Measurements from ENCODE around the gene PTPRN. TPM values are rescaled to one million over a fixed set of nuclear protein-coding genes. Genes with fewer than 3 reads are reported as not detected.
"Not testable (repeated sequence)": the region's sequence is repeated elsewhere in the genome, so short reads cannot be mapped to it uniquely, and the experiment has no call there.

The PTPRN gene
- total and polyA plus RNA-seq, 2 donors: 0.14 to 0.41 TPM

GRCh38 chr2:219291394-219291793 is 17.8 kb downstream of the PTPRN start:
- H3K27ac ChIP-seq (ENCODE audit: low read depth in 1 of 2, low read length in 1 of 2): no peak overlapping the region
- H3K27me3 ChIP-seq (ENCODE audit: control insufficient read depth in 2 of 2, insufficient read depth in 1 of 2, low read length in 1 of 2): peaks cover 4 to 54% of the 10 kb centered on the region in 2 donors
- WGBS: 81% methylated on average over 7 of the region's 7 CpGs
- DNase-seq (ENCODE audit: low read depth in 6 of 9, low spot score in 9 of 9): no peak
- peaks cover 0 to 2% of the 10 kb centered on the region in 2 donors for H3K36me3 ChIP-seq (ENCODE audit: control insufficient read depth in 2 of 2, insufficient read depth in 2 of 2, low read length in 1 of 2)
- peaks cover 9 to 10% of the 10 kb centered on the region in 2 donors for H3K4me1 ChIP-seq (ENCODE audit: control insufficient read depth in 2 of 2, insufficient read depth in 2 of 2, low read length in 2 of 2)
- H3K9me3 ChIP-seq (ENCODE audit: control insufficient read depth in 2 of 2, insufficient read depth in 1 of 2, low read length in 1 of 2): no peaks in the 10 kb centered on the region
- no peak overlapping the region for H3K4me3 ChIP-seq (ENCODE audit: low read length in 2 of 2)

GRCh38 chr2:219290381-219291171 is 18.6 kb downstream of the PTPRN start:
- Histone ChIP-seq H3K27ac (ENCODE audit: low read depth in 1 of 2, low read length in 1 of 2) (no peak overlapping the region), H3K4me1 (ENCODE audit: control insufficient read depth in 2 of 2, insufficient read depth in 2 of 2, low read length in 2 of 2) (peaks cover 9 to 11% of the 10 kb centered on the region in 2 donors)

GRCh38 chr2:219289537-219290361 is 19.5 kb downstream of the PTPRN start:
- H3K27me3 ChIP-seq (ENCODE audit: control insufficient read depth in 2 of 2, insufficient read depth in 1 of 2, low read length in 1 of 2): peaks cover 4 to 43% of the 10 kb centered on the region in 2 donors
- H3K4me1 ChIP-seq (ENCODE audit: control insufficient read depth in 2 of 2, insufficient read depth in 2 of 2, low read length in 2 of 2): peaks cover 4 to 8% of the 10 kb centered on the region in 2 donors
- 86% methylated on average over 16 of the region's 16 CpGs for WGBS
- peaks cover 6 to 18% of the 10 kb centered on the region in 2 donors for H3K36me3 ChIP-seq (ENCODE audit: control insufficient read depth in 2 of 2, insufficient read depth in 2 of 2, low read length in 1 of 2)
- H3K4me3 ChIP-seq (ENCODE audit: low read length in 2 of 2): no peak overlapping the region
- H3K9me3 ChIP-seq (ENCODE audit: control insufficient read depth in 2 of 2, insufficient read depth in 1 of 2, low read length in 1 of 2): no peaks in the 10 kb centered on the region
- no peak for DNase-seq (ENCODE audit: low read depth in 6 of 9, low spot score in 9 of 9)
- no peak overlapping the region for H3K27ac ChIP-seq (ENCODE audit: low read depth in 1 of 2, low read length in 1 of 2)

More at GRCh38 chr2:219290381-219291171, 18.6 kb downstream of the PTPRN start:
- no peak for DNase-seq (ENCODE audit: low read depth in 6 of 9, low spot score in 9 of 9)
- no peaks in the 10 kb centered on the region for H3K9me3 ChIP-seq (ENCODE audit: control insufficient read depth in 2 of 2, insufficient read depth in 1 of 2, low read length in 1 of 2)
- peaks cover 3 to 10% of the 10 kb centered on the region in 2 donors for H3K36me3 ChIP-seq (ENCODE audit: control insufficient read depth in 2 of 2, insufficient read depth in 2 of 2, low read length in 1 of 2)
- peaks cover 4 to 49% of the 10 kb centered on the region in 2 donors for H3K27me3 ChIP-seq (ENCODE audit: control insufficient read depth in 2 of 2, insufficient read depth in 1 of 2, low read length in 1 of 2)
- H3K4me3 ChIP-seq (ENCODE audit: low read length in 2 of 2): no peak overlapping the region
- 96% methylated on average over 16 of the region's 16 CpGs for WGBS

GRCh38 chr2:219289195-219289536 is 20.0 kb downstream of the PTPRN start:
- peaks cover 4 to 38% of the 10 kb centered on the region in 2 donors for H3K27me3 ChIP-seq (ENCODE audit: control insufficient read depth in 2 of 2, insufficient read depth in 1 of 2, low read length in 1 of 2)
- WGBS: 95% methylated on average over 6 of the region's 6 CpGs
- no peak overlapping the region for H3K27ac ChIP-seq (ENCODE audit: low read depth in 1 of 2, low read length in 1 of 2)
- H3K4me3 ChIP-seq (ENCODE audit: low read length in 2 of 2): no peak overlapping the region
- no peaks in the 10 kb centered on the region for H3K9me3 ChIP-seq (ENCODE audit: control insufficient read depth in 2 of 2, insufficient read depth in 1 of 2, low read length in 1 of 2)
- H3K36me3 ChIP-seq (ENCODE audit: control insufficient read depth in 2 of 2, insufficient read depth in 2 of 2, low read length in 1 of 2): peaks cover 11 to 24% of the 10 kb centered on the region in 2 donors
- no peak for DNase-seq (ENCODE audit: low read depth in 6 of 9, low spot score in 9 of 9)
- H3K4me1 ChIP-seq (ENCODE audit: control insufficient read depth in 2 of 2, insufficient read depth in 2 of 2, low read length in 2 of 2): peaks cover 2 to 3% of the 10 kb centered on the region in 2 donors

GRCh38 chr2:219287580-219288265 is 21.5 kb downstream of the PTPRN start:
- Histone ChIP-seq H3K4me1 (ENCODE audit: control insufficient read depth in 2 of 2, insufficient read depth in 2 of 2, low read length in 2 of 2) (peaks cover 0 to 3% of the 10 kb centered on the region in 2 donors), H3K27ac (ENCODE audit: low read depth in 1 of 2, low read length in 1 of 2) (no peak overlapping the region), H3K9me3 (ENCODE audit: control insufficient read depth in 2 of 2, insufficient read depth in 1 of 2, low read length in 1 of 2) (no peaks in the 10 kb centered on the region), H3K36me3 (ENCODE audit: control insufficient read depth in 2 of 2, insufficient read depth in 2 of 2, low read length in 1 of 2) (peaks cover 22 to 38% of the 10 kb centered on the region in 2 donors), H3K4me3 (ENCODE audit: low read length in 2 of 2) (no peak overlapping the region), H3K27me3 (ENCODE audit: control insufficient read depth in 2 of 2, insufficient read depth in 1 of 2, low read length in 1 of 2) (peaks cover 0 to 23% of the 10 kb centered on the region in 2 donors)
- no peak for DNase-seq (ENCODE audit: low read depth in 6 of 9, low spot score in 9 of 9)
- WGBS: 89% methylated on average over 10 of the region's 10 CpGs

GRCh38 chr2:219287116-219287440 is 22.1 kb downstream of the PTPRN start:
- H3K27ac ChIP-seq (ENCODE audit: low read depth in 1 of 2, low read length in 1 of 2): not testable (repeated sequence)

GRCh38 chr2:219286436-219287115 is 22.6 kb downstream of the PTPRN start:
- Histone ChIP-seq H3K4me1 (ENCODE audit: control insufficient read depth in 2 of 2, insufficient read depth in 2 of 2, low read length in 2 of 2) (peaks cover 0 to 3% of the 10 kb centered on the region in 2 donors), H3K4me3 (ENCODE audit: low read length in 2 of 2) (no peak overlapping the region), H3K27ac (ENCODE audit: low read depth in 1 of 2, low read length in 1 of 2) (no peak overlapping the region), H3K27me3 (ENCODE audit: control insufficient read depth in 2 of 2, insufficient read depth in 1 of 2, low read length in 1 of 2) (peaks cover 0 to 13% of the 10 kb centered on the region in 2 donors), H3K9me3 (ENCODE audit: control insufficient read depth in 2 of 2, insufficient read depth in 1 of 2, low read length in 1 of 2) (no peaks in the 10 kb centered on the region), H3K36me3 (ENCODE audit: control insufficient read depth in 2 of 2, insufficient read depth in 2 of 2, low read length in 1 of 2) (peaks cover 29 to 49% of the 10 kb centered on the region in 2 donors)
- no peak for DNase-seq (ENCODE audit: low read depth in 6 of 9, low spot score in 9 of 9)
- WGBS: 94% methylated on average over 12 of the region's 12 CpGs

More at GRCh38 chr2:219287116-219287440, 22.1 kb downstream of the PTPRN start:
- Histone ChIP-seq H3K27me3 (ENCODE audit: control insufficient read depth in 2 of 2, insufficient read depth in 1 of 2, low read length in 1 of 2) (peaks cover 0 to 17% of the 10 kb centered on the region in 2 donors), H3K36me3 (ENCODE audit: control insufficient read depth in 2 of 2, insufficient read depth in 2 of 2, low read length in 1 of 2) (peaks cover 26 to 44% of the 10 kb centered on the region in 2 donors)
- H3K4me3 ChIP-seq (ENCODE audit: low read length in 2 of 2); H3K4me1 ChIP-seq (ENCODE audit: control insufficient read depth in 2 of 2, insufficient read depth in 2 of 2, low read length in 2 of 2); H3K9me3 ChIP-seq (ENCODE audit: control insufficient read depth in 2 of 2, insufficient read depth in 1 of 2, low read length in 1 of 2); DNase-seq (ENCODE audit: low read depth in 6 of 9, low spot score in 9 of 9): not testable (repeated sequence)
- WGBS: 95% methylated on average over 6 of the region's 6 CpGs

- Histone ChIP-seq H3K27me3 (ENCODE audit: control insufficient read depth in 2 of 2, insufficient read depth in 1 of 2, low read length in 1 of 2) (peaks cover 0 to 8% of the 10 kb centered on the region in 2 donors), H3K36me3 (ENCODE audit: control insufficient read depth in 2 of 2, insufficient read depth in 2 of 2, low read length in 1 of 2) (peaks cover 29 to 55% of the 10 kb centered on the region in 2 donors), H3K9me3 (ENCODE audit: control insufficient read depth in 2 of 2, insufficient read depth in 1 of 2, low read length in 1 of 2) (no peaks in the 10 kb centered on the region), H3K4me3 (ENCODE audit: low read length in 2 of 2) (no peak overlapping the region), H3K4me1 (ENCODE audit: control insufficient read depth in 2 of 2, insufficient read depth in 2 of 2, low read length in 2 of 2) (peaks cover 0 to 4% of the 10 kb centered on the region in 2 donors), H3K27ac (ENCODE audit: low read depth in 1 of 2, low read length in 1 of 2) (no peak overlapping the region)
- 93% methylated on average over 17 of the region's 17 CpGs for WGBS
- DNase-seq (ENCODE audit: low read depth in 6 of 9, low spot score in 9 of 9): no peak
Measured at GRCh38 chr2:219285894-219286425, 23.2 kb downstream of the PTPRN start.

Measured in thymus (tissue), 11 donors.